Measurements from ENCODE around the gene LASP1NB.

Gene LASP1NB

DNA sequence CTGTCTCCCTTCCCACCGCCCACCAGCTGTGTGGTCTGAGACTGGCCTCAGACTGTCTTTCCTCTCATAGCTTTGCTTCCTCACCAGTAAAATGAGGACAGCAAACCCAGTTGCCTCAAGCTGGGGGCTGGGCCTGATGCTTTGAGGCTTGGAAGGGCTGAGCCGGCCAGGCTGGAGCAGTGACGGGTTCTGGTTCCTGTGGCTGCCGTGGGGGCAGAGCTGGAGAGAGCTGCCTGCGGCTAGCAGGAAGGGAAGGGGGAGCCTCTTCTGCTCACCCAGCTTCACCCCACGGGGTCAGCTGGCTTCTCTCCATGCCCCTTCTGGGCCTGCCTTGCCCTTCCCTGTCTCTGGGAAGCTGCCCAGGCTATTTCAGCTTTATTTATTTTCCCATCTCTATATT is 31.8 kb upstream of the LASP1NB start:
- TF ChIP-seq CREB1 (IDR thresholded peaks at IDR 0.05; ENCODE audit: low read depth) (no peak), NFIC (IDR thresholded peaks at IDR 0.05) (no peak), RAD21 (IDR thresholded peaks at IDR 0.05; ENCODE audit: low read depth) (no peak), TEAD4 (IDR thresholded peaks at IDR 0.05) (no peak), EP300 (IDR thresholded peaks at IDR 0.05; ENCODE audit: borderline replicate concordance) (no peak), TCF12 (IDR thresholded peaks at IDR 0.05; ENCODE audit: low read depth) (no peak), CEBPB (IDR thresholded peaks at IDR 0.05) (no peak), YY1 (IDR thresholded peaks at IDR 0.05; ENCODE audit: low read depth) (no peak), FOXM1 (IDR thresholded peaks at IDR 0.05; ENCODE audit: borderline replicate concordance, low read depth) (no peak), EGR1 (IDR thresholded peaks at IDR 0.05) (no peak)
- TF ChIP-seq, protein P1, sequence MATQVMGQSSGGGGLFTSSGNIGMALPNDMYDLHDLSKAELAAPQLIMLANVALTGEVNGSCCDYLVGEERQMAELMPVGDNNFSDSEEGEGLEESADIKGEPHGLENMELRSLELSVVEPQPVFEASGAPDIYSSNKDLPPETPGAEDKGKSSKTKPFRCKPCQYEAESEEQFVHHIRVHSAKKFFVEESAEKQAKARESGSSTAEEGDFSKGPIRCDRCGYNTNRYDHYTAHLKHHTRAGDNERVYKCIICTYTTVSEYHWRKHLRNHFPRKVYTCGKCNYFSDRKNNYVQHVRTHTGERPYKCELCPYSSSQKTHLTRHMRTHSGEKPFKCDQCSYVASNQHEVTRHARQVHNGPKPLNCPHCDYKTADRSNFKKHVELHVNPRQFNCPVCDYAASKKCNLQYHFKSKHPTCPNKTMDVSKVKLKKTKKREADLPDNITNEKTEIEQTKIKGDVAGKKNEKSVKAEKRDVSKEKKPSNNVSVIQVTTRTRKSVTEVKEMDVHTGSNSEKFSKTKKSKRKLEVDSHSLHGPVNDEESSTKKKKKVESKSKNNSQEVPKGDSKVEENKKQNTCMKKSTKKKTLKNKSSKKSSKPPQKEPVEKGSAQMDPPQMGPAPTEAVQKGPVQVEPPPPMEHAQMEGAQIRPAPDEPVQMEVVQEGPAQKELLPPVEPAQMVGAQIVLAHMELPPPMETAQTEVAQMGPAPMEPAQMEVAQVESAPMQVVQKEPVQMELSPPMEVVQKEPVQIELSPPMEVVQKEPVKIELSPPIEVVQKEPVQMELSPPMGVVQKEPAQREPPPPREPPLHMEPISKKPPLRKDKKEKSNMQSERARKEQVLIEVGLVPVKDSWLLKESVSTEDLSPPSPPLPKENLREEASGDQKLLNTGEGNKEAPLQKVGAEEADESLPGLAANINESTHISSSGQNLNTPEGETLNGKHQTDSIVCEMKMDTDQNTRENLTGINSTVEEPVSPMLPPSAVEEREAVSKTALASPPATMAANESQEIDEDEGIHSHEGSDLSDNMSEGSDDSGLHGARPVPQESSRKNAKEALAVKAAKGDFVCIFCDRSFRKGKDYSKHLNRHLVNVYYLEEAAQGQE (IDR thresholded peaks at IDR 0.05; ENCODE audit: low read depth): no peak

DNA sequence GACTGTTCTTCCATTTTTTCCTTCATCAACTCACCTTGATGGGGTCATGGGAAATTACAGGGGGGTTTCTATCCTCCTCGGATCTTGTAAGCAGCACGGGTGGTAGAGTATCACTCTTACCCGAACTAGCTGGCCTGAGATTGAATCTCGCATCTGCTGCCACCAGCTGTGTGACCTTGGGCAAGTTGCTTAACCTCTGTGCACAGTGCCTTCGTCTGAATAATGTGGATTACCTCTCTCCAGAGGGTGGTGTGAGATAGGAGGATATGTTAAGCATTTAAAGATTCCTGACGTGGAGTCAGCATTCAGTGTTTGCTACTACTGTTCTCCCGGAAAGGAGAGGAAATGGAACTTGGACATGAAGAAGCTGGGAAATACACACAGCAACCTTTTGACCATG is 31.1 kb upstream of the LASP1NB start:
- no peak for TF ChIP-seq RAD21 (IDR thresholded peaks at IDR 0.05; ENCODE audit: low read depth)
- TF ChIP-seq EGR1 (IDR thresholded peaks at IDR 0.05): no peak
- TF ChIP-seq TEAD4 (IDR thresholded peaks at IDR 0.05): no peak
- TF ChIP-seq ZBTB7A (IDR thresholded peaks at IDR 0.05; ENCODE audit: low read depth): no peak
- TF ChIP-seq CEBPB (IDR thresholded peaks at IDR 0.05): no peak
- no peak for TF ChIP-seq FOXM1 (IDR thresholded peaks at IDR 0.05; ENCODE audit: borderline replicate concordance, low read depth)
- TF ChIP-seq, protein P2, sequence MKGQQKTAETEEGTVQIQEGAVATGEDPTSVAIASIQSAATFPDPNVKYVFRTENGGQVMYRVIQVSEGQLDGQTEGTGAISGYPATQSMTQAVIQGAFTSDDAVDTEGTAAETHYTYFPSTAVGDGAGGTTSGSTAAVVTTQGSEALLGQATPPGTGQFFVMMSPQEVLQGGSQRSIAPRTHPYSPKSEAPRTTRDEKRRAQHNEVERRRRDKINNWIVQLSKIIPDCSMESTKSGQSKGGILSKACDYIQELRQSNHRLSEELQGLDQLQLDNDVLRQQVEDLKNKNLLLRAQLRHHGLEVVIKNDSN (IDR thresholded peaks at IDR 0.05): no peak
- no peak for TF ChIP-seq TAF1 (IDR thresholded peaks at IDR 0.05; ENCODE audit: low read depth)
- TF ChIP-seq NFIC (IDR thresholded peaks at IDR 0.05): no peak
- no peak for TF ChIP-seq CREB1 (IDR thresholded peaks at IDR 0.05; ENCODE audit: low read depth)
- no peak for TF ChIP-seq TCF12 (IDR thresholded peaks at IDR 0.05; ENCODE audit: low read depth)
- TF ChIP-seq, protein P3, sequence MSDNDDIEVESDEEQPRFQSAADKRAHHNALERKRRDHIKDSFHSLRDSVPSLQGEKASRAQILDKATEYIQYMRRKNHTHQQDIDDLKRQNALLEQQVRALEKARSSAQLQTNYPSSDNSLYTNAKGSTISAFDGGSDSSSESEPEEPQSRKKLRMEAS (IDR thresholded peaks at IDR 0.05): no peak
- TF ChIP-seq EP300 (IDR thresholded peaks at IDR 0.05; ENCODE audit: borderline replicate concordance): no peak
- TF ChIP-seq YY1 (IDR thresholded peaks at IDR 0.05; ENCODE audit: low read depth): no peak
- TF ChIP-seq, protein P1 (IDR thresholded peaks at IDR 0.05; ENCODE audit: low read depth): no peak

DNA sequence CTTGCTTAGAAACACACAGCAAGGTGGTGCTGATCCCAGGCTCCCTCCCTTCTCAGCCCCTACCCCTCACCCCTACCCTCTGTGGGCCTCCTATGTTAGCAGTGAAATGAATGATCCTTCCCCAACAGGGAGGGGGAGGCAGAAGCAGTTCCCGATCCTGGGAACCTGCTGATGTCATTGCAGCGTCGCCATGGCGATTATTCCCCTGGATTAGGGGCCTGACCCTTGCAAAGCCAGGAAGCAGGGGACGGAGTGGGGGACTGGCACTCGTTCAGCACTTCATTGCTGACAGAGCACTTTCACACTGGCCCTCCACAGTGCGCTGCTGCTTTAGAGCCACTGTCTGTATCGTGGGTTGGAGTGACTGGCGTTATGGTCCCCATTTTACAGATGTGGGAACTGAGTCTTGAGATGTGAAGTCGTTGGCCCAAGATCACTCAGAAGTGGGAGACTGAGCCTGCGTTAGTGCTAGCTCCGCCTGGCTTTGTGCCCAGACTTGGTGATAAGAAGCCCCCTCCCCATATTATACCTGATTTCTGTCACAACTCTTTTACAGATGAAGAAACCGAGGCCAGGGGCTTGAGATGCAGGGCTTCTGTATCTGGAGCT is 29.0 kb upstream of the LASP1NB start:
- TF ChIP-seq CREB1 (IDR thresholded peaks at IDR 0.05; ENCODE audit: low read depth) (no peak), FOXM1 (IDR thresholded peaks at IDR 0.05; ENCODE audit: borderline replicate concordance, low read depth) (no peak), TCF12 (IDR thresholded peaks at IDR 0.05; ENCODE audit: low read depth) (no peak), ZBTB7A (IDR thresholded peaks at IDR 0.05; ENCODE audit: low read depth) (no peak), CEBPB (IDR thresholded peaks at IDR 0.05) (no peak), TEAD4 (IDR thresholded peaks at IDR 0.05) (no peak), EGR1 (IDR thresholded peaks at IDR 0.05) (no peak)

DNA sequence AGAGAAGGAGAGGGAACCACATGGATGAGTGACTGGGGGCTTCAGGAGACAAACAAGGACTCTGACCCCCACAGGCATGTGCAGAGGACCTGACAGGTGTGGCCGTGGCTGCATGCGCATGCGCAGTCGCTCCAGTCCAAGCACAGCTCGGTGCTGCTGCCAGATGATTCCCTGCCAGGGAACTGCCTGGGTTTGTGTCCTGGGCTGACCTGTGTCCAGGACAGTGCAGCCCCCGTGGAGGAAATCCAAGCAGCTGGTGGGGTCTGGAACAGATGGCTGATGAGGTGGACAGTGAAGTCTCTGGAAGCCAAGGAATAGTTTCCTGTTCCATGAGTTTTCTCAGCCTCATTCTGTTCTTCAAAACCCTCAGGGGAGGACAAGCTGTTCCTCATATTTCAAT is 28.2 kb upstream of the LASP1NB start:
- TF ChIP-seq, protein P1 (IDR thresholded peaks at IDR 0.05; ENCODE audit: low read depth): no peak
- TF ChIP-seq, protein P2 (IDR thresholded peaks at IDR 0.05): no peak
- TF ChIP-seq TCF12 (IDR thresholded peaks at IDR 0.05; ENCODE audit: low read depth) (no peak), CREB1 (IDR thresholded peaks at IDR 0.05; ENCODE audit: low read depth) (no peak), ZBTB7A (IDR thresholded peaks at IDR 0.05; ENCODE audit: low read depth) (no peak), FOXM1 (IDR thresholded peaks at IDR 0.05; ENCODE audit: borderline replicate concordance, low read depth) (no peak), RAD21 (IDR thresholded peaks at IDR 0.05; ENCODE audit: low read depth) (no peak), TAF1 (IDR thresholded peaks at IDR 0.05; ENCODE audit: low read depth) (no peak), EP300 (IDR thresholded peaks at IDR 0.05; ENCODE audit: borderline replicate concordance) (no peak), EGR1 (IDR thresholded peaks at IDR 0.05) (no peak), NFIC (IDR thresholded peaks at IDR 0.05) (no peak), TEAD4 (IDR thresholded peaks at IDR 0.05) (no peak)
